Right lobe of liver (tissue), 4 donors: ENCODE data around the gene LONP2.
"Not testable (repeated sequence)": the region's sequence is repeated elsewhere in the genome, so short reads cannot be mapped to it uniquely, and the experiment has no call there.

Experiments used
- CTCF ChIP-seq, 4 donors: fragments of 200-600 bp in 3 of 4; fragments of 450-650 bp in 1 of 4; IDR thresholded peaks; one replicate each; pipeline versions ENCODE4 v1.5.1 to v1.8.0; 2016 to 2022; ENCODE audit warnings: antibody characterized with exemption in 4 of 4, mild to moderate bottlenecking in 2 of 4
- POLR2A ChIP-seq: fragments of 450-650 bp; IDR thresholded peaks from one replicate; pipeline ENCODE4 v1.6.1; 2017; ENCODE audit warnings: antibody characterized with exemption, mild to moderate bottlenecking
- donor health status: DM: no; HTN: no; CAD: no.
- donor health status: DM: no; HTN: no; CAD: no.
- donor health status: DM: no; HTN: yes; CAD: no.

- not testable (repeated sequence) for TF ChIP-seq CTCF (IDR thresholded peaks at IDR 0.05); POLR2A
These were observed 133.2 kb downstream of the LONP2 start for GRCh38 chr16:48377301-48377700.
